SK-N-SH (cell line): Measurements from ENCODE around the gene BMPR1B. TPM values are rescaled to one million over a fixed set of nuclear protein-coding genes. Genes with fewer than 3 reads are reported as not detected.
"Not testable (repeated sequence)": the region's sequence is repeated elsewhere in the genome, so short reads cannot be mapped to it uniquely, and the experiment has no call there.

ENCODE experiments used
- CTCF ChIA-PET: fragments of 300-600, 350-600 bp; formaldehyde crosslinking; extraction: SDS; loops from one replicate; lab custom pipeline; 2021; lab: Yijun Ruan, JAX
- POLR2A ChIA-PET: fragments of 350-600 bp; sonication (Branson Sonifier 250); formaldehyde crosslinking; extraction: SDS; loops from one replicate; lab custom pipeline; 2020; ENCODE audit warnings: antibody characterized with exemption, inconsistent platforms; lab: Yijun Ruan, JAX
- DNase-seq: peaks from one replicate; pipeline ENCODE4 v3.0.0; 2012
- H2AFZ ChIP-seq: fragments of 200-600 bp; sonication (generic); 2 replicates; pipeline ENCODE4 v1.8.1; 2016; ENCODE audit warnings: antibody characterized with exemption, mild to moderate bottlenecking, low read depth
- H3F3A ChIP-seq: fragments of 200-600 bp; sonication (generic); replicated peaks from 2 replicates; pipeline ENCODE3; 2016; ENCODE audit warnings: antibody characterized with exemption, mild to moderate bottlenecking; ENCODE audit not compliant: insufficient read depth
- H3K27ac ChIP-seq, 2 experiments: fragments of 200-500 bp in 1 of 2; fragments of 200-600 bp in 1 of 2; sonication (Bioruptor generic) in 1 of 2; sonication (generic), shearing (Covaris generic) in 1 of 2; 2 replicates each; pipeline versions ENCODE4 v1.5.1 to v1.6.1; 2014 to 2016; ENCODE audit warnings: low read depth in 2 of 2, inconsistent platforms in 1 of 2, low read length in 1 of 2, mild to moderate bottlenecking in 1 of 2, mixed read lengths in 1 of 2
- H3K27me3 ChIP-seq: fragments of 200-600 bp; sonication (generic), shearing (Covaris generic); 2 replicates; pipeline ENCODE4 v1.6.1; 2016; ENCODE audit warnings: mixed run types; ENCODE audit not compliant: insufficient read depth
- H3K36me3 ChIP-seq, 2 experiments: fragments of 200-500 bp in 1 of 2; fragments of 200-600 bp in 1 of 2; sonication (Bioruptor generic) in 1 of 2; sonication (generic) in 1 of 2; replicated peaks in 1 of 2; 2 replicates each; pipeline versions ENCODE3 to v1.5.1; 2014 to 2016; ENCODE audit warnings: low read length in 1 of 2, mild to moderate bottlenecking in 1 of 2; ENCODE audit not compliant: insufficient read depth in 2 of 2, control insufficient read depth in 1 of 2
- H3K4me1 ChIP-seq, 2 experiments: fragments of 200-500 bp in 1 of 2; fragments of 200-600 bp in 1 of 2; sonication (Bioruptor generic) in 1 of 2; sonication (generic), shearing (Covaris generic) in 1 of 2; 2 replicates each; pipeline versions ENCODE4 v1.5.1 to v1.6.1; 2014 to 2016; ENCODE audit warnings: low read depth in 1 of 2, low read length in 1 of 2, mixed run types in 1 of 2; ENCODE audit not compliant: insufficient read depth in 2 of 2, control insufficient read depth in 1 of 2
- H3K4me2 ChIP-seq: fragments of 200-600 bp; sonication (generic), shearing (Covaris generic); 2 replicates; pipeline ENCODE4 v1.6.1; 2017; ENCODE audit warnings: mixed run types
- H3K4me3 ChIP-seq, 2 experiments: fragments of 200-500 bp in 1 of 2; fragments of 200-600 bp in 1 of 2; sonication (Bioruptor generic) in 1 of 2; sonication (generic), shearing (Covaris generic) in 1 of 2; 2 replicates each; pipeline versions ENCODE4 v1.5.1 to v1.8.1; 2014 to 2016; ENCODE audit warnings: low read depth in 2 of 2, inconsistent platforms in 1 of 2, low read length in 1 of 2, mild to moderate bottlenecking in 1 of 2, mixed read lengths in 1 of 2, moderate library complexity in 1 of 2
- H3K79me2 ChIP-seq: fragments of 200-600 bp; sonication (generic); 2 replicates; pipeline ENCODE4 v1.8.1; 2017; ENCODE audit warnings: mild to moderate bottlenecking; ENCODE audit not compliant: insufficient read depth
- H3K9ac ChIP-seq: fragments of 200-600 bp; sonication (generic); 2 replicates; pipeline ENCODE4 v1.6.1; 2017; ENCODE audit warnings: mixed run types
- H3K9me2 ChIP-seq: fragments of 200-600 bp; sonication (generic); 2 replicates; pipeline ENCODE4 v1.6.1; 2017; ENCODE audit warnings: mixed run types
- H3K9me3 ChIP-seq: fragments of 200-600 bp; sonication (generic); 2 replicates; pipeline ENCODE4 v1.6.1; 2017; ENCODE audit warnings: mixed run types, mild to moderate bottlenecking, moderate library complexity
- H4K20me1 ChIP-seq: fragments of 200-600 bp; sonication (generic); 2 replicates; pipeline ENCODE4 v1.6.1; 2017; ENCODE audit warnings: mild to moderate bottlenecking, mixed run types; ENCODE audit not compliant: insufficient read depth
- FOXJ3 ChIP-seq: sonication (generic); formaldehyde crosslinking; IDR thresholded peaks from 2 replicates; pipeline ENCODE4 v1.5.1; 2020; ENCODE audit warnings: mild to moderate bottlenecking, missing genetic modification reagents
- MEF2A ChIP-seq: IDR thresholded peaks from 2 replicates; pipeline ENCODE4 v1.4.0; 2012; ENCODE audit warnings: low read depth, borderline replicate concordance
- NFIC ChIP-seq: IDR thresholded peaks from 2 replicates; pipeline ENCODE4 v1.4.0; 2012; ENCODE audit warnings: borderline replicate concordance
- NRF1 ChIP-seq: IDR thresholded peaks from 2 replicates; pipeline ENCODE4 v1.6.1; 2012; ENCODE audit warnings: low read depth, mild to moderate bottlenecking, low read length
- RCOR1 ChIP-seq: fragments of 150-350 bp; IDR thresholded peaks from 2 replicates; pipeline ENCODE4 v1.6.1; 2017; ENCODE audit warnings: antibody characterized with exemption, low read length
- YY1 ChIP-seq: IDR thresholded peaks from 2 replicates; pipeline ENCODE4 v1.4.0; 2012; ENCODE audit warnings: low read depth, mild to moderate bottlenecking
- WGBS: methylation state at CpG from one replicate; pipeline ENCODE4 v1.1.6; 2017; ENCODE audit warnings: low lambda C conversion rate; 5-methylcytosine and 5-hydroxymethylcytosine counted together
- polyA plus RNA-seq, 3 experiments: library from polyadenylated mRNA; depleted of rRNA; stranded (reverse); fragments of >200 nt; gene quantifications; 2 replicates each; pipeline ENCODE4 v1.2.3, GENCODE V29; 2012
- TF ChIP-seq, protein P1 (sequence below): IDR thresholded peaks from 2 replicates; pipeline ENCODE4 v1.6.1; 2012; ENCODE audit warnings: mild to moderate bottlenecking, low read depth, low read length, moderate library complexity
- TF ChIP-seq, protein P2 (sequence below): fragments of 150-350 bp; IDR thresholded peaks from 2 replicates; pipeline ENCODE4 v1.6.1; 2016; ENCODE audit warnings: mild to moderate bottlenecking, low read depth, low read length

Gene BMPR1B
- polyA plus RNA-seq, 1 of the 3 experiments (the other 2 are of a cell fraction): 0.16 TPM

DNA sequence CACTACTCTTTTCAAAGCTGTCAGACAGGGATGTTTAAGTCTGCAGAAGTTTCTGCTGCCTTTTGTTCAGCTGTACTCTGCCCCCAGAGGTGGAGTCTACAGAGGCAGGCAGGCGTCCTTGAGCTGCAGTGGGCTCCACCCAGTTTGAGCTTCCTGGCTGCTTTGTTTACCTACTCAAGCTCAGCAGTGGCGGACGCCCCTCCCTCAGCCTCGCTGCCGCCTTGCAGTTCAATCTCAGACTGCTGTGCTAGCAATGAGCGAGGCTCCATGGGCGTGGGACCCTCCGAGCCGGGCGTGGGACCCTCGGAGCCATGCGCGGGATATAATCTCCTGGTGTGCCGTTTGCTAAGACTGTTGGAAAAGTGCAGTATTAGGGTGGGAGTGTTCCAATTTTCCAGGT lies 381.7 kb downstream of the BMPR1B start:
- H3K4me1 ChIP-seq, H3K9me2 ChIP-seq, H3K27me3 ChIP-seq, H3F3A ChIP-seq, H3K4me3 ChIP-seq, CTCF ChIA-PET, H4K20me1 ChIP-seq, H3K27ac ChIP-seq, H2AFZ ChIP-seq, H3K9ac ChIP-seq, POLR2A ChIA-PET, H3K9me3 ChIP-seq, H3K4me2 ChIP-seq, H3K79me2 ChIP-seq, DNase-seq, H3K36me3 ChIP-seq: not testable (repeated sequence)
- 84% methylated on average over 10 of the region's 14 CpGs for WGBS

DNA sequence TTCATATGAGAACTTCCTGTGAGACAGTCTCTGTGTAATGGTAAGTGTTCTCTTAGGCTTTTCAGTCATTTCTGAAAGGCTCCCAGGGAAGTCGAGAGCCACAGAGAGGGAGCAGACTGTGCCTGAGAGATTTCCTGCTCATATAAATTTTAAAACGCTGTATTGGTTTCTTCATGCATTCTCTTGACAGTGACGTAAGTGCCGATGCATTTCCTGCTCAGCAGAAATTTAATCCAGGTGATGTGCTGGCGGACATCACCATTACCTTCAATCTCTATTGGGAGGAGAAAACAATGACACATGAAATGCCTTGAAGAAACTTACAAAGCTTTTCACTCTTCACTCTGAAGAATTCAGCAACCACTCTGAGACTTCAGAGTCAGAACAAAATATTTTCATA lies 383.6 kb downstream of the BMPR1B start:
- Histone ChIP-seq H3K4me3 (no peak overlapping the region), H3F3A (no peaks in the 10 kb centered on the region), H4K20me1 (no peaks in the 10 kb centered on the region), H3K9ac (no peak overlapping the region), H3K4me1 (peaks cover 0 to 7% of the 10 kb centered on the region in 2 experiments; a peak in 1 of 4 replicates), H3K9me2 (no peaks in the 10 kb centered on the region), H3K9me3 (no peaks in the 10 kb centered on the region), H3K36me3 (no peaks in the 10 kb centered on the region), H3K4me2 (no peak overlapping the region), H3K27ac (no peak overlapping the region), H3K79me2 (no peaks in the 10 kb centered on the region), H2AFZ (no peak overlapping the region), H3K27me3 (no peaks in the 10 kb centered on the region)
- no peak for DNase-seq
- CTCF ChIA-PET: interaction anchor here (1.0 to 1.3 kb wide), 3 partner anchors 15 to 120 kb away, joined by 3 to 4 read pairs (median 4); no protein-coding TSS in a partner anchor
- TF ChIP-seq FOXJ3 (CRISPR knock-in tag) (no peak), MEF2A (no peak), YY1 (no peak), NFIC (no peak), RCOR1 (no peak), NRF1 (no peak)
- TF ChIP-seq, protein P1, sequence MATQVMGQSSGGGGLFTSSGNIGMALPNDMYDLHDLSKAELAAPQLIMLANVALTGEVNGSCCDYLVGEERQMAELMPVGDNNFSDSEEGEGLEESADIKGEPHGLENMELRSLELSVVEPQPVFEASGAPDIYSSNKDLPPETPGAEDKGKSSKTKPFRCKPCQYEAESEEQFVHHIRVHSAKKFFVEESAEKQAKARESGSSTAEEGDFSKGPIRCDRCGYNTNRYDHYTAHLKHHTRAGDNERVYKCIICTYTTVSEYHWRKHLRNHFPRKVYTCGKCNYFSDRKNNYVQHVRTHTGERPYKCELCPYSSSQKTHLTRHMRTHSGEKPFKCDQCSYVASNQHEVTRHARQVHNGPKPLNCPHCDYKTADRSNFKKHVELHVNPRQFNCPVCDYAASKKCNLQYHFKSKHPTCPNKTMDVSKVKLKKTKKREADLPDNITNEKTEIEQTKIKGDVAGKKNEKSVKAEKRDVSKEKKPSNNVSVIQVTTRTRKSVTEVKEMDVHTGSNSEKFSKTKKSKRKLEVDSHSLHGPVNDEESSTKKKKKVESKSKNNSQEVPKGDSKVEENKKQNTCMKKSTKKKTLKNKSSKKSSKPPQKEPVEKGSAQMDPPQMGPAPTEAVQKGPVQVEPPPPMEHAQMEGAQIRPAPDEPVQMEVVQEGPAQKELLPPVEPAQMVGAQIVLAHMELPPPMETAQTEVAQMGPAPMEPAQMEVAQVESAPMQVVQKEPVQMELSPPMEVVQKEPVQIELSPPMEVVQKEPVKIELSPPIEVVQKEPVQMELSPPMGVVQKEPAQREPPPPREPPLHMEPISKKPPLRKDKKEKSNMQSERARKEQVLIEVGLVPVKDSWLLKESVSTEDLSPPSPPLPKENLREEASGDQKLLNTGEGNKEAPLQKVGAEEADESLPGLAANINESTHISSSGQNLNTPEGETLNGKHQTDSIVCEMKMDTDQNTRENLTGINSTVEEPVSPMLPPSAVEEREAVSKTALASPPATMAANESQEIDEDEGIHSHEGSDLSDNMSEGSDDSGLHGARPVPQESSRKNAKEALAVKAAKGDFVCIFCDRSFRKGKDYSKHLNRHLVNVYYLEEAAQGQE: no peak
- TF ChIP-seq, protein P2, sequence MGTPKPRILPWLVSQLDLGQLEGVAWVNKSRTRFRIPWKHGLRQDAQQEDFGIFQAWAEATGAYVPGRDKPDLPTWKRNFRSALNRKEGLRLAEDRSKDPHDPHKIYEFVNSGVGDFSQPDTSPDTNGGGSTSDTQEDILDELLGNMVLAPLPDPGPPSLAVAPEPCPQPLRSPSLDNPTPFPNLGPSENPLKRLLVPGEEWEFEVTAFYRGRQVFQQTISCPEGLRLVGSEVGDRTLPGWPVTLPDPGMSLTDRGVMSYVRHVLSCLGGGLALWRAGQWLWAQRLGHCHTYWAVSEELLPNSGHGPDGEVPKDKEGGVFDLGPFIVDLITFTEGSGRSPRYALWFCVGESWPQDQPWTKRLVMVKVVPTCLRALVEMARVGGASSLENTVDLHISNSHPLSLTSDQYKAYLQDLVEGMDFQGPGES: no peak
- WGBS: 86% methylated on average over 5 of the region's 5 CpGs
- POLR2A ChIA-PET: no interaction called here
